ENCODE results near the gene RPL12. TPM values are rescaled to one million over a fixed set of nuclear protein-coding genes. Genes with fewer than 3 reads are reported as not detected.

Gene RPL12
- total RNA-seq, 1 experiment from 2014 or later = 855 TPM

- H3K27ac Mint-ChIP-seq (ENCODE audit: unreplicated experiment) = no peak overlapping the region
- peaks cover 44% of the 10 kb centered on the region for H3K36me3 Mint-ChIP-seq (ENCODE audit: insufficient read depth, unreplicated experiment)
- no peaks in the 10 kb centered on the region for H3K27me3 Mint-ChIP-seq (ENCODE audit: unreplicated experiment)
- BruUV-seq (replicated peaks) = no TSS peak
- intact Hi-C loops (cut with micrococcal nuclease; ENCODE audit: unreplicated experiment) = no loop called here
- DNase-seq = no peak
- no peaks in the 10 kb centered on the region for H3K4me1 Mint-ChIP-seq (ENCODE audit: low read depth, unreplicated experiment)
- TF ChIP-seq CTCF (IDR thresholded peaks at IDR 0.05; ENCODE audit: unreplicated experiment) = no peak
- H3K4me3 Mint-ChIP-seq (ENCODE audit: low read depth, unreplicated experiment) = no peak overlapping the region
- no peaks in the 10 kb centered on the region for H3K9me3 Mint-ChIP-seq (ENCODE audit: low read depth, unreplicated experiment)
- CTCF ChIA-PET = no interaction called here
Measured at GRCh38 chr9:127489471-127490115, 38.4 kb upstream of the RPL12 start.

GRCh38 chr9:127488946-127489345 lies 37.7 kb upstream of the RPL12 start:
- Mint-ChIP-seq H3K9me3 (ENCODE audit: low read depth, unreplicated experiment) (no peaks in the 10 kb centered on the region), H3K27me3 (ENCODE audit: unreplicated experiment) (no peaks in the 10 kb centered on the region), H3K27ac (ENCODE audit: unreplicated experiment) (no peak overlapping the region), H3K4me1 (ENCODE audit: low read depth, unreplicated experiment) (no peaks in the 10 kb centered on the region), H3K4me3 (ENCODE audit: low read depth, unreplicated experiment) (no peak overlapping the region), H3K36me3 (ENCODE audit: insufficient read depth, unreplicated experiment) (peaks cover 46% of the 10 kb centered on the region)
- no TSS peak for BruUV-seq (replicated peaks)
- TF ChIP-seq CTCF (IDR thresholded peaks at IDR 0.05; ENCODE audit: unreplicated experiment) = no peak
- intact Hi-C loops (cut with micrococcal nuclease; ENCODE audit: unreplicated experiment) = no loop called here
- no peak for DNase-seq
- CTCF ChIA-PET = no interaction called here

- H3K36me3 Mint-ChIP-seq (ENCODE audit: insufficient read depth, unreplicated experiment) = peaks cover 42% of the 10 kb centered on the region
- no peak overlapping the region for H3K4me3 Mint-ChIP-seq (ENCODE audit: low read depth, unreplicated experiment)
- CTCF ChIA-PET = no interaction called here
- H3K27ac Mint-ChIP-seq (ENCODE audit: unreplicated experiment) = no peak overlapping the region
- no peaks in the 10 kb centered on the region for H3K4me1 Mint-ChIP-seq (ENCODE audit: low read depth, unreplicated experiment)
- no TSS peak for BruUV-seq (replicated peaks)
- TF ChIP-seq CTCF (IDR thresholded peaks at IDR 0.05; ENCODE audit: unreplicated experiment) = no peak
- DNase-seq = no peak
- no peaks in the 10 kb centered on the region for H3K9me3 Mint-ChIP-seq (ENCODE audit: low read depth, unreplicated experiment)
- no peaks in the 10 kb centered on the region for H3K27me3 Mint-ChIP-seq (ENCODE audit: unreplicated experiment)
- intact Hi-C loops (cut with micrococcal nuclease; ENCODE audit: unreplicated experiment) = no loop called here
Measured at GRCh38 chr9:127485995-127486394, 34.8 kb upstream of the RPL12 start.

- Mint-ChIP-seq H3K27me3 (ENCODE audit: unreplicated experiment) (no peaks in the 10 kb centered on the region), H3K36me3 (ENCODE audit: insufficient read depth, unreplicated experiment) (peaks cover 24% of the 10 kb centered on the region), H3K4me3 (ENCODE audit: low read depth, unreplicated experiment) (no peak overlapping the region), H3K27ac (ENCODE audit: unreplicated experiment) (no peak overlapping the region), H3K9me3 (ENCODE audit: low read depth, unreplicated experiment) (no peaks in the 10 kb centered on the region), H3K4me1 (ENCODE audit: low read depth, unreplicated experiment) (no peaks in the 10 kb centered on the region)
- CTCF ChIA-PET = no interaction called here
- TF ChIP-seq CTCF (IDR thresholded peaks at IDR 0.05; ENCODE audit: unreplicated experiment) = no peak
- intact Hi-C loops (cut with micrococcal nuclease; ENCODE audit: unreplicated experiment) = no loop called here
- no TSS peak for BruUV-seq (replicated peaks)
- DNase-seq = no peak
Measured at GRCh38 chr9:127482662-127483061, 31.5 kb upstream of the RPL12 start.
